HG02588 (cell line): ENCODE measurements around the gene MYO1E.
"Not testable (repeated sequence)": the region's sequence is repeated elsewhere in the genome, so short reads cannot be mapped to it uniquely, and the experiment has no call there.

Source experiments
- ATAC-seq: cut with Tn5 transposase; IDR thresholded peaks from one replicate; pipeline ENCODE4 v1.9.1; 2021; ENCODE audit warnings: mild to moderate bottlenecking, moderate library complexity; ENCODE audit not compliant: unreplicated experiment

MYO1E gene

GRCh38 chr15:59296181-59296617 is 76.5 kb downstream of the MYO1E start:
- no peak for ATAC-seq

GRCh38 chr15:59295261-59296001 is 77.2 kb downstream of the MYO1E start:
- ATAC-seq: no peak

- no peak for ATAC-seq
Observed at GRCh38 chr15:59294574-59295260, 78.0 kb downstream of the MYO1E start.

- ATAC-seq: no peak
Observed at GRCh38 chr15:59292442-59293151, 80.1 kb downstream of the MYO1E start.

GRCh38 chr15:59291213-59291549 is 81.5 kb downstream of the MYO1E start:
- ATAC-seq: no peak

GRCh38 chr15:59290295-59291212 is 82.1 kb downstream of the MYO1E start:
- peak; percentile 49 for ATAC-seq

GRCh38 chr15:59289574-59289973 is 83.1 kb downstream of the MYO1E start:
- no peak for ATAC-seq

- ATAC-seq: no peak
Observed at GRCh38 chr15:59283717-59284391, 88.8 kb downstream of the MYO1E start.

- no peak for ATAC-seq
Observed at GRCh38 chr15:59282515-59283337, 89.9 kb downstream of the MYO1E start.

GRCh38 chr15:59281699-59282098 is 91.0 kb downstream of the MYO1E start:
- no peak for ATAC-seq

- no peak for ATAC-seq
Observed at GRCh38 chr15:59280855-59281254, 91.8 kb downstream of the MYO1E start.

GRCh38 chr15:59280292-59280691 is 92.4 kb downstream of the MYO1E start:
- ATAC-seq: not testable (repeated sequence)

- no peak for ATAC-seq
Observed at GRCh38 chr15:59279023-59279422, 93.6 kb downstream of the MYO1E start.

- ATAC-seq: no peak
Observed at GRCh38 chr15:59278120-59278519, 94.6 kb downstream of the MYO1E start.

- ATAC-seq: no peak
Observed at GRCh38 chr15:59276225-59277178, 96.2 kb downstream of the MYO1E start.

- ATAC-seq: no peak
Observed at GRCh38 chr15:59274126-59274970, 98.3 kb downstream of the MYO1E start.

- ATAC-seq: no peak
Observed at GRCh38 chr15:59273234-59273633, 99.4 kb downstream of the MYO1E start.
